CMK (cell line): ENCODE data around the gene ADAM15.

Experiments
- DNase-seq: peaks from one replicate; pipeline ENCODE4 v3.0.0-alpha.2; 2010; ENCODE audit warnings: low read depth

ADAM15 gene

DNA sequence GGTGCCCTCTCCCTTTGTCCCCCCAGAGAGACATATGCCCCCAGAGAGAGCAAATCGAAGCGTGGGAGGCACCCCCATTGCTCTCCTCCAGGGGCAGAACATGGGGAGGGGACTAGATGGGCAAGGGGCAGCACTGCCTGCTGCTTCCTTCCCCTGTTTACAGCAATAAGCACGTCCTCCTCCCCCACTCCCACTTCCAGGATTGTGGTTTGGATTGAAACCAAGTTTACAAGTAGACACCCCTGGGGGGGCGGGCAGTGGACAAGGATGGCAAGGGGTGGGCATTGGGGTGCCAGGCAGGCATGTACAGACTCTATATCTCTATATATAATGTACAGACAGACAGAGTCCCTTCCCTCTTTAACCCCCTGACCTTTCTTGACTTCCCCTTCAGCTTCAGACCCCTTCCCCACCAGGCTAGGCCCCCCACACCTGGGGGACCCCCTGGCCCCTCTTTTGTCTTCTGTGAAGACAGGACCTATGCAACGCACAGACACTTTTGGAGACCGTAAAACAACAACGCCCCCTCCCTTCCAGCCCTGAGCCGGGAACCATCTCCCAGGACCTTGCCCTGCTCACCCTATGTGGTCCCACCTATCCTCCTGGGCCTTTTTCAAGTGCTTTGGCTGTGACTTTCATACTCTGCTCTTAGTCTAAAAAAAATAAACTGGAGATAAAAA lies 35.9 kb downstream of the ADAM15 start:
- DNase-seq, result no peak

DNA sequence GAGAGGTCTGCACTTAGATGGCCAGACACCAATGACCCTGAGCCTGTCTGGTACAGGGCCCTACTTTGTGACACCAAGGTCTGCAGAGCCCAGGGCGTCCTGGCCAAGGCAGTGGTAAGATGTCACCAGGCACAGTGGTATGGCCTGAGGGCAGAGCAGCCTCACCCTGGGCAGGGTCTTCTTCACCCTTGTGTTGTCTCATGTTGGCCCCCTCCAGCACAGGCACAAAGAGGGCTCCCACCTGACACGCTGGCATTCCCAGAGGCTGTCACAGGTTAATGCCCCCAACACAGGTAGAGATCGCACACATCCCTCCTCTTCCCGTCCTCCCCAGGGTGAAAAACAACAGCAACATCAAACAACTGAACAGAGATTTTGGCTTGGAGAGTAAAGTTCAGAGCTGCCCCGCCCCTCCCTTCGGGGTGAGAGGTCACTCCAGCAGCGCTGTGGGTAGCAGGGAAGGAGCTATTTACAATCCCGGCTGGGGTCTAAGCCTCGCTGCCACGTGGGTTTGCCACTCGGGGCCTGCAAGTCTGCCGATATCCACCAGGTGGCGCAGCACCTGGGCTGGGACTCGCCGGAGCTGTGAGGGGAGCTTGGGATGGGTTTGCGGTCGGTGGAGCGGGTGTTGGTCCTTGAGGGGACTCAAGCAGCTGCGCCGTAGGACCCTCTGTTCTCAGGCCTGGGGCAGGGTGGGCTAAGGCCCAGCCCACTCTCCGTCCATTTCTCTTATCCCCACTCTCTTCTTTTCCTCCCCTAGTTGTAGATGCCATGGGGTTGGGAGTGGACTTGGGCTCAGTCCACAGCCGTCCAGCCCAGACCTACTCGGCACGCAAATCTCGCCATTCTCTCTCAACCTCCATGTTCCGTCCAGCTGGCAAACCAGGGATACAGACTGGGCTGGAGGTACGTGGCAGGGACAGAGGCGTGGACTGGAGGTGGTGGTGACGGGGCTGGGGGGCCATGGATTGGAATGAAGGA lies 40.2 kb downstream of the ADAM15 start:
- DNase-seq, result no peak

DNA sequence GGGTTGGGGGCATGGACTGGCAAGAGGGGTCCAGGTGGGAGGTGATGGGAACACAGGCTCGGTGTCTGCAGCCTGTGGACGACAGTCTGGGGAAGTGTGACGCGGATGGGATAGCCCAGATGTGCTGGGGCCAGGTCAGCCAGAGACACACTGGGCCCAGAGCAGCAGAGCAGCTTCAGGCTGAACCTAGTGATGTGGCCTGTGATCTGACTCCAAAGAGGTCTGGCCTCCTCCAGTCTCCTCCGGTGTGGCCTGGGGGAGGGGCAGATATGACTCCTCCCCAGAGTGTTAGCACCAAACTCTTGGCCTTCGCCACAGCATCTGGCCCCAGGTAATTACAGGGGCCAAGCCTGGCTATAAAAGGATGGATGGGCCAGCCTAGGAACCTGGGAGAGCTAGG lies 41.0 kb downstream of the ADAM15 start:
- DNase-seq, result no peak

DNA sequence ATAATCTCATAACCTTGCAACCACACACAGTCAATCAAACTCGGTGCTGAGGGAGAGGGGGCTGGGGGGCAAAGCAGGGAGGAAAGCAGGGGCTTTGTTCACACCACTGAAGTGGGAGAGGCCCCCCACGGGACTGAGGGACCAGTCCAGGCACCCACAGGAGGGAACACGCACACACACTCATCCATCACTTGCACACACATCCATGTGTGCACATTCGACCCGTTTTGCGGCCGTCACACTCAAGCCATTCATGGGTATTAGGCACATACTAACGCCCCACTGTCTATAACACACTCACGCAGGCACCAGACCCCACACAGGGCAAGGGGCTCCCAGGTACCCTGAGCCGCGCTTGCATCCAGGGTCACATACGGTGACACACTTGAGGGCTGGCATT lies 41.5 kb downstream of the ADAM15 start:
- no peak for DNase-seq

DNA sequence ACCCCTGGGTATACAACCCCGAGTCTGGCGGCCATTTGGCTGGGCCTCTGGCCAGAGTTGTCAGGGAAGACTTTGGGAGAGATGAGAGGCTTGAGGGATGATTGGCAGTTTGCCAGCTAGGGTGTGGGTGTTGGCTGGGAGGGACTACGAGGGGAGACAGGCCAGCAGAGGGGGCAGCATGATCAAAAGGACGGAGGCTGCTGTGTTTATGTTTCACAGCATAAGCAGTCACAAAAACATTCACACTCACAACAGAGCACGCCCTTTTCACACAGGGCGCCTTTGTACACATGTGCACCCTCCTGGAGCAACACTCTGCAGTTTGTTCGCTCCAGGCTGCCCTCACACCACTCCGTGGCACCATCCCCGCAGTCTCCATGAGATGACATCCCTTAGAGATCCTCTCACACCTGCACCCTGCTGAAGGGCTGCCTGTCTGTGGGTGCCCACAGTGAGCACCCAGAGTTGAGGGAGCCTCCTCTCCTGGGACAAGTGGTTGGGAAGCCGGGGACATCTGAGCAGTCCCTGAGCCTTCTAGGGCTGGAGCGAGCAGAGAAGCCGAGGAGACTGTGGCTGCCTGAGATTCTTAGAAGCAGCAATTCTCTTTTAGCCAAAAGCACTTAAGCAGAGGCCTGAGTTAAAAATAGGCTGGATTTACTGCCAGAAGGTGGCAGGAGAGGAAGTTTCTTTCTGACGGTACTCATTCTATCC lies 43.0 kb downstream of the ADAM15 start:
- DNase-seq, result no peak

DNA sequence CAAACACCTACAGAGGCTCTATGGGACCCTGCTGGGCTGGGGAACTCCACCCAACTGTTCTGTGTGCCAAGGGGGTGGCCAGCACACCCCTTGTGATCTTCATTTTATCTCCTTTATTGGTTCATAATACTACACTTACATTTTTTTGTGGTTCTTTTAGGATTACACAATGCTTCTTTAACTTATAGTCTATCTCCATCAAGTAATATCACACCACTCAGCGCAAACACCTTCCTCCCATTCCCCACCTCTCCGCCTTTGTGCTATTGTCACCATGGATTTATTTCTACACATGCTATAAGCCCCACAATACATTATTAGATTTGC lies 43.5 kb downstream of the ADAM15 start:
- DNase-seq, result no peak

DNA sequence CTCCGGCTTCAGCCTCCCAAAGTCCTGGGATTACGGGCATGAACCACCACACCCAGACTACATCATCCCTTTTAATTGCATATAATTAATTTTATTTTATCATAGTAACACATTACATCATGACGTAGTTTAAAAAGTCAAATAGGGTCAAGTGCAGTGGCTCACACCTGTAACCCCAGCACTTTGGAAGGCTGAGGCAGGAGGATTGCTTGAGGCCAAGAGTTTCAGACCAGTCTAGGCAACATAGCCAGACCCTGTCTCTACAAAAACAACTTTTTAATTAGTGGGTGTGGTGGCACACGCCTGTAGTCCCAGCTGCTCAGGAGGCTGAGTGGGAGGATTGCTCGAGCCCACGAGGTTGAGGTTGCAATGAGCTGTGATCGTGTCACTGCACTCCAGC lies 48.2 kb downstream of the ADAM15 start:
- no peak for DNase-seq

DNA sequence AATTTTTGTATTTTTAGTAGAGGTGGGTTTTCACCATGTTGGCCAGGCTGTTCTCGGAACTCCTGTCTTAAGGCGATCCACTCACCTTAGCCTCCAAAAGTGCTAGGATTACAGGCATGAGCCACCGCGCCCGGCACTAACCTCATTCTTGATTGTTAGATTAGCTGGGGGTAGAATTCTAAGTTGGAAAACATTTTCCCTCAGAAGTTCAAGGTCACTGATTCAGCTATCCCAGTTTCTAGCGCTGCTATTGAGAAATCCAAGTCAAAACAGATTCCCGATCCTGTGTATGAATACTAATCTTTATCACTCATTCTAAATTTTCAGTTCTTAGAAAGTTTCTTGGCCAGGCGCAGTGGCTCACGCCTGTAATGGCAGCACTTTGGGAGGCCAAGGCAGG lies 52.2 kb downstream of the ADAM15 start:
- no peak for DNase-seq

DNA sequence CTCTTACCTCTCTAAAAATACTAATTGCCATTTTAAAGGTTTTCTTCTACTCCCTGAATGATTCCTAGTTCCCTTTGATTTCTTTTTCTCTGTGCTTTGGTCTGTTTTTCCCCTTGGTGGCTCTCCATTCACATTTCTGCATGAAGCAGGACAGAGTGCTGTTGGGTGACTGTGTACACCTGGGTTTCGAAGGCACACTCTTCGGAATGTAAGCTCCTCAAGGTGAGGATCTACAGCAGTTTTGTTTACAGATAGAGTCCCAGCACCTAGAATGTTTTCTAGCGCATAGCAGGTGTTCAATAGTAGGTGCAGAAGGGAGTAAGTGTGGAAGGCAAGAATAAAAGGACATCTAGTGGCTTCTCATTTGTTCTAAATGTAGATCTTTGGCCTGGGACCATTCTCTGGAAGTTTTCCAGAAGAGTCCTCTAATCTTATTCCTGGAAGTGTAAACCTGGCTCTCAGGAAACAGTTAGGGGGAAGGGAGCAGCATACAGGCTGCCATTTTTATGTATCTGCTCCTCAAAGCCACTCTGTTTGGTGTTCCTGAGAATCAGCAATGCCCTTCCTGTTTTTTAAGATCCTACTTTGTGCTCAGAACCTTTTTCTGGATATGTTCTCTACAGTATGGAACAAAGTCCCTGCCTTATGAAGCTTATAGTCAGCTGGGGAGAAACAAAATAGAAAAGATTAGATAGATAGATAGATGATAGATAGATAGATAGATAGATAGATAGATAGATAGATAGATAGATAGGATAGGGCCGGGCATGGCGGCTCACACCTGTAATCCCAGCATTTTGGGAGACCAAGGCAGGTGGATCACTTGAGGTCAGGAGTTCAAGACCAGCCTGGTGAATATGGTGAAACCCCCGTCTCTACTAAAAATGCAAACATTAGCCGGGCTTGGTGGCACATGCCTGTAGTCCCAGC lies 53.8 kb downstream of the ADAM15 start:
- no peak for DNase-seq

DNA sequence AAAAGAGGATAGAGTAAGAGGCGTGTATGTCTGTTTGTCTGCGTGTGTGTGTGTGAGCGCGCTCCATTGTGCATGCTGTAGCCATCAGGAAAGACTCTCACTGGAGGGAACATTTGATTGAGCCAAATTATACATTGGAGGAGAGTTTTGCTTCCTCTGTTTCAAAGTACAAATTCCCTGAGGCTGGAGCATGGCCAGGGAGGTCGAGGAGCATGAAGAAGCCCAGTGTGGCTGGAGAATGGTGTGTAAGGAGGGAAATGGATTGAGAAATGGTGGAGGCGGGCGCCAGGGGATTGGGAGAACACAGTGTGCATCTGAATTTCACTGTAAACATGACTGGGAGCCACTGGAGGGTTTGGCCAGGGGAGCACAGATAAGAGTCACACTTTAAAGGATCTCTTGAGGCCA lies 54.5 kb downstream of the ADAM15 start:
- DNase-seq, result no peak

DNA sequence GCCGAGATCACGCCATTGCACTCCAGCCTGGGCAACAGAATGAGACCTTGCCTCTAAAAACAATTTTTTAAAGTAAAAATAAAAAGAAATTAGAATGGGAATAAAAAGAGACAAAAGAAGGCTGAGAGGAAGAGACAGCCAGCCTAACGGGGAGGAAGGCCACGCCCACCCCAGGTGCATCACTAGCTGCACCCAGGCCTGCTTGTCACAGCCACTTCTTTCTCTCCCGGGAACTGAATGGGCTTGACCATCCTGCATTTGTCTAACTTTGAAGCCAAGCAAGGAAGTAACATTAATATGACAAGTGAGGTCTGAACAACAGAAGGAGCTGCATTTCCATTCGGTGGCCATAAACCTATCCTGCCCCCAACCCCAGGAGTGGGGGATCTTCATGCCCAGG lies 55.7 kb downstream of the ADAM15 start:
- no peak for DNase-seq

DNA sequence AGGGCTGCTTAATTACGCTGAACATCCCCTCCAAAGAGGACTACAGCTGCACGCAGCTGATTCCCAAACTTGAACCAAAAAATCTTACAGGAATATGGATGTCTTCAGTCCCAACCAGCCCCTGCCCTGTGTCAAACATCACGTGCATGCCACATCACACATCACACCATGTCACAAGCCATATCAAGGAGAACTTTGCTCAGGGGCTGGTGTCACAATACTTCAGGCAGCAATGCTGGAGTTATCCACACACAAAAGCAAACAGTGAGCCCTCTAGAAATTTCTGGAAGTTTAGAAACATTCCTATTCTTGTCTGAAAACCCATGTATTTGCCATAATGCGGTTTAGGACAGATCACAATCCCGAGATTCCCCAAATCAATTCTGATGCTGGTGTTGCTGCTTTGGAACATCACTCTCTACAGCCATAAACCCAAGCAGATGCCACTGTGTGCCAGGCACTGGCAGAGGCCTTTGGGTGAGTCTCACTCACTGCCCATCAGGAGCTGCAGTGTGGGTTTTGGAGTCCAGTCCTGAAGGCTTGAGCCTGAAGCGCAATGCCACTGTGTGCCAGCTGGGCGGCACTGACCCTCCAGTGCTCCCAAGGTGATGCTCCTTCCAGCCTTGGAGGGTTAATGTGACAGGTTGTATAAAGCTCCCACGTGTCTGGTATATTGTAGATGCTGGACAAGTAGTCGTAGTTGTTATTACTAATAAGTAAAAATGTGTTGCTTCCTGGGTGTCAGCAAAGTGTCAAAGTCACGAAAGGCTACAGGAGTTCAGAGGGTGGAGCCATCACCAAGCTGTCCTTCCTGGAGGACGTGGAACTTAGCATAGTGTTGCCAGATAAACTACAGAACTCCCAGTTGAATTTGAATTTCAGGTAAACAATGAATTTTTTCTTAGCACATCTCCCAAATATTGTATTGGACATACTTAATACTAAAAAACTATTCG lies 56.5 kb downstream of the ADAM15 start:
- DNase-seq, result no peak

DNA sequence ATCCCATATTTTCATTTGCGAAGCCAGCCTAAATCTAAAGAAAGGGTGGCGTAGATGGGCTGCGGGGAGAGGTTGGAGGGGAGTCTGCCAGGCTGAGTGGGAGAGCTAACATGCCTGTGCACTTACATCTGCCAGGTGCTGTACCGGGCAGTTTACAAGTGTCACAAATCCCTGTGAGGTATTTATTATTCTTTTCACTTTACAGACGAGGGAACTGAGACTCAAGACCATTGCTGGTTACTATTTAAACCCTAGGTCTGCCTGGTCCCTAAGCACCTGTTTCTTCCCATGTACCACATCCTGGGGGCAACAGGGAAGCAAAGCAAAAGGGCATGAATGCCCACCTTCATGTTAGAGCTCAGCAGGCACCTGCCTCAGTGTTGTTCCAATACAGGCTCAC lies 57.2 kb downstream of the ADAM15 start:
- DNase-seq, result no peak

DNA sequence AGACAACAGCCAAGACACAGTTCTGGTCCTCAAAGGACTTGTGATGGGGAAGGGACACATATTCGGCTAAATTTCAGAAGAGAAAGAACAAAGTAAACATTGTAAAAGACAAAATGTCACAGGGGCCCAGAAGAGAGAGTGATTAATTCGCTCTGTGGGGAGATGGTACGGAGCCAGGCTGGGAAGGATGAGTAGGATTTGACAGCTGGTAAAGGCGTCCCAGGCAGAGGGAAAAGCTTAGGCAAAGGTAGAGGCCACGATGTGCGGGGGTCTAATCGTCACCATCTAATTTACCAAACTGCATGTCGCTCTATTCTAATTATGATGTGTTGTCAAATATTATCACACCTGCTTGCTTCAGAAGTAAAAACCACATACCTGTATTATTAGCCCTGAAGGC lies 59.3 kb downstream of the ADAM15 start:
- no peak for DNase-seq

DNA sequence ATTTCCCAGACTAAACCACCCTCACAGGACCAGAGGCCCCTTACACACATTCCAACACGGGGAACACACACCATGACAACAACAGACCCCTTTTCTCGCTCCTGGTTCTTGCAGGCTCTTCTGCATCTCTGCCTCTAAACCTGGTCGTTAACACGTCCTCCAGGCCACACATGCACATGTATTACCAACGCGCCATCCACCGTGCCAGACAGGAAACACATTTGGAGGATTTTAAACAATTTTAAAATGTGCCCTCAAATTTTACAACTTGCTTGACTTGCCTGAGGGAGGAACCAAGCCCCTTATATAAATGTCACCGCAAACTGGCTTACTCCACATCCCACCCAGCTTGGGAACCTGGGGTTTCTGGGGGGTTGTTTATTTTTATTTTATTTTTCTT lies 59.7 kb downstream of the ADAM15 start:
- no peak for DNase-seq
